ENCODE data around the gene ZNF563. TPM values are rescaled to one million over a fixed set of nuclear protein-coding genes. Genes with fewer than 3 reads are reported as not detected.

The ZNF563 gene
- total and polyA plus RNA-seq, 2 donors (not counting 1 experiment from before 2014, with no cell fraction given), result 1.5 to 7.3 TPM

DNA sequence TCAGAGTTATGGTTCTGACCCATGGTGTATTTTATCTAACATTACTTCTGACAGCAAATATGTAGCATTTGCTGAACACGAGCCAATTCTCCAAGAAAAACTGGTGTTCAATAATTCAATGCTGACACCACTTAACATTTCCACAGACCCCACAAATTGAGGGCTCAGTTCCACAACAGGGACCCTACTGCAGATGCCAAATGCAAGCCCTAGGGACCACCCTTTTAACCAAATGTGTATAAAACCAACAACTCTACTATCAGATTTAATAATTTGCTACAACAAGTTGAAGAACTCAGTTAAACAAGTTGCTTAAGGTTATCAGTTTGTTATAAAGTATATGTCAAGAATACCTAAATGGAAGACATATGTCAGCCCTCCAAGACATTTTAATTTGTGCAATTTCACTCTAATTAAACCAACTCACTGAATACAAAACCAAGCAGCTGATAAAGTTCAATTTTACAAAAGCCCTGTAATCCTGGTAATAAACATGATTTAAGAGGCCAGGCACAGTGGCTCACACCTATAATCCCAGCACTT lies 45.4 kb downstream of the ZNF563 start:
- POLR2A ChIA-PET, result no interaction called here
- Mint-ChIP-seq H3K9me3 (ENCODE audit: insufficient read depth) (no peaks in the 10 kb centered on the region), H3K27ac (no peak overlapping the region), H3K4me1 (peaks cover 27% of the 10 kb centered on the region), H3K27me3 (no peaks in the 10 kb centered on the region), H3K4me3 (no peak overlapping the region)
- no peak overlapping the region for H3K4me3 ChIP-seq (ENCODE audit: control extremely low read depth in 1 of 5, extremely low read depth in 1 of 5, insufficient read depth in 1 of 5, low read depth in 2 of 5, low read length in 4 of 5)
- 100% methylated on average over 1 of the region's 1 CpG for WGBS (ENCODE audit: insufficient coverage)
- H3K4me2 ChIP-seq (replicated peaks; ENCODE audit: low read depth, low read length, poor library complexity, severe bottlenecking), result no peak overlapping the region
- no peak overlapping the region for H2AFZ ChIP-seq (ENCODE audit: insufficient read depth, low read depth, low read length, poor library complexity, severe bottlenecking)
- CTCF ChIA-PET, result no interaction called here
- H3K4me1 ChIP-seq (ENCODE audit: control insufficient read depth in 2 of 2, insufficient read depth in 2 of 2, low read length in 2 of 2), result peaks cover under 1 to 5% of the 10 kb centered on the region in 2 donors
- TF ChIP-seq EZH2 (IDR thresholded peaks at IDR 0.05; ENCODE audit: borderline replicate concordance, insufficient read depth, low read depth, low read length, poor library complexity, severe bottlenecking), result no peak
- TF ChIP-seq, protein P1, sequence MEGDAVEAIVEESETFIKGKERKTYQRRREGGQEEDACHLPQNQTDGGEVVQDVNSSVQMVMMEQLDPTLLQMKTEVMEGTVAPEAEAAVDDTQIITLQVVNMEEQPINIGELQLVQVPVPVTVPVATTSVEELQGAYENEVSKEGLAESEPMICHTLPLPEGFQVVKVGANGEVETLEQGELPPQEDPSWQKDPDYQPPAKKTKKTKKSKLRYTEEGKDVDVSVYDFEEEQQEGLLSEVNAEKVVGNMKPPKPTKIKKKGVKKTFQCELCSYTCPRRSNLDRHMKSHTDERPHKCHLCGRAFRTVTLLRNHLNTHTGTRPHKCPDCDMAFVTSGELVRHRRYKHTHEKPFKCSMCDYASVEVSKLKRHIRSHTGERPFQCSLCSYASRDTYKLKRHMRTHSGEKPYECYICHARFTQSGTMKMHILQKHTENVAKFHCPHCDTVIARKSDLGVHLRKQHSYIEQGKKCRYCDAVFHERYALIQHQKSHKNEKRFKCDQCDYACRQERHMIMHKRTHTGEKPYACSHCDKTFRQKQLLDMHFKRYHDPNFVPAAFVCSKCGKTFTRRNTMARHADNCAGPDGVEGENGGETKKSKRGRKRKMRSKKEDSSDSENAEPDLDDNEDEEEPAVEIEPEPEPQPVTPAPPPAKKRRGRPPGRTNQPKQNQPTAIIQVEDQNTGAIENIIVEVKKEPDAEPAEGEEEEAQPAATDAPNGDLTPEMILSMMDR (IDR thresholded peaks at IDR 0.05), result no peak
- peaks cover 0 to 1% (median 0%) of the 10 kb centered on the region in 3 donors for H3K9me3 ChIP-seq (ENCODE audit: control extremely low read depth in 1 of 3, control insufficient read depth in 2 of 3, insufficient read depth in 1 of 3, low read length in 2 of 3)
- ATAC-seq (ENCODE audit: low read depth), result no peak
- peaks cover 95% of the 10 kb centered on the region for H3K79me2 ChIP-seq (ENCODE audit: control insufficient read depth, insufficient read depth, low read length)
- H3K36me3 ChIP-seq (replicated peaks in 1 of 2; ENCODE audit: control extremely low read depth in 1 of 2, control insufficient read depth in 1 of 2, extremely low read depth in 1 of 2, insufficient read depth in 2 of 2, low read length in 1 of 2), result peaks cover 0 to 4% of the 10 kb centered on the region in 2 experiments
- H3K9ac ChIP-seq (ENCODE audit: low read length), result no peak overlapping the region
- no peak overlapping the region for H3K27ac ChIP-seq (ENCODE audit: low read length in 2 of 2)
- no peak for DNase-seq
- intact Hi-C loops (cut with micrococcal nuclease), result no loop called here
- H4K20me1 ChIP-seq (ENCODE audit: control insufficient read depth, insufficient read depth, low read length, poor library complexity, severe bottlenecking), result peaks cover 36% of the 10 kb centered on the region
- H3K27me3 ChIP-seq (replicated peaks in 1 of 4; ENCODE audit: control extremely low read depth in 1 of 4, control insufficient read depth in 3 of 4, insufficient read depth in 4 of 4, low read length in 3 of 4), result no peaks in the 10 kb centered on the region

DNA sequence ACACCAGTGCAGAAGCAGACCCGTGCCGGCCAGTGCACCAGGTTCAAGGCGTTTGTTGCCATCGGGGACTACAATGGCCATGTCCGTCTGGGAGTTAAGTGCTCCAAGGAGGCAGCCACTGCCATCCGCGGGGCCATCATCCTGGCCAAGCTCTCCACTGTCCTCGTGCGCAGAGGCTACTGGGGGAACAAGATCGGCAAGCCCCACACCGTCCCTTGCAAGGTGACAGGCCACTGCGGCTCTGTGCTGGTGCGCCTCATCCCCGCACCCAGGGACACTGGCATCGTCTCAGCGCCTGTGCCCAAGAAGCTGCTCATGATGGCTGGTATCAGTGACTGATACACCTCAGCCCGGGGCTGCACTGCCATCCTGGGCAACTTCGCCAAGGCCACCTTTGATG lies 48.8 kb downstream of the ZNF563 start:
- Histone ChIP-seq H2AFZ (ENCODE audit: insufficient read depth, low read depth, low read length, poor library complexity, severe bottlenecking) (no peak overlapping the region), H3K4me2 (replicated peaks; ENCODE audit: low read depth, low read length, poor library complexity, severe bottlenecking) (no peak overlapping the region), H3K9ac (ENCODE audit: low read length) (no peak overlapping the region), H4K20me1 (ENCODE audit: control insufficient read depth, insufficient read depth, low read length, poor library complexity, severe bottlenecking) (peaks cover 42% of the 10 kb centered on the region), H3K79me2 (ENCODE audit: control insufficient read depth, insufficient read depth, low read length) (peaks cover 90% of the 10 kb centered on the region), H3K4me1 (ENCODE audit: control insufficient read depth in 2 of 2, insufficient read depth in 2 of 2, low read length in 2 of 2) (peaks cover 0 to 3% of the 10 kb centered on the region in 2 donors), H3K27me3 (replicated peaks in 1 of 4; ENCODE audit: control extremely low read depth in 1 of 4, control insufficient read depth in 3 of 4, insufficient read depth in 4 of 4, low read length in 3 of 4) (no peaks in the 10 kb centered on the region), H3K4me3 (ENCODE audit: control extremely low read depth in 1 of 5, extremely low read depth in 1 of 5, insufficient read depth in 1 of 5, low read depth in 2 of 5, low read length in 4 of 5) (no peak overlapping the region), H3K9me3 (ENCODE audit: control extremely low read depth in 1 of 3, control insufficient read depth in 2 of 3, insufficient read depth in 1 of 3, low read length in 2 of 3) (peaks cover 0 to 6% (median 2%) of the 10 kb centered on the region in 3 donors), H3K36me3 (replicated peaks in 1 of 2; ENCODE audit: control extremely low read depth in 1 of 2, control insufficient read depth in 1 of 2, extremely low read depth in 1 of 2, insufficient read depth in 2 of 2, low read length in 1 of 2) (peaks cover 0 to 4% of the 10 kb centered on the region in 2 experiments), H3K27ac (ENCODE audit: low read length in 2 of 2) (no peak overlapping the region)
- TF ChIP-seq EZH2 (IDR thresholded peaks at IDR 0.05; ENCODE audit: borderline replicate concordance, insufficient read depth, low read depth, low read length, poor library complexity, severe bottlenecking), result no peak
- TF ChIP-seq, protein P1 (IDR thresholded peaks at IDR 0.05), result no peak
- Mint-ChIP-seq H3K27ac (no peak overlapping the region), H3K9me3 (ENCODE audit: insufficient read depth) (peaks cover 3% of the 10 kb centered on the region), H3K27me3 (no peaks in the 10 kb centered on the region), H3K4me1 (peaks cover 25% of the 10 kb centered on the region), H3K4me3 (no peak overlapping the region)
- POLR2A ChIA-PET, result no interaction called here
- CTCF ChIA-PET, result no interaction called here
- over 99% methylated on average over 18 of the region's 18 CpGs for WGBS (ENCODE audit: insufficient coverage)
- DNase-seq (no peak), ATAC-seq (ENCODE audit: low read depth) (no peak)
- intact Hi-C loops (cut with micrococcal nuclease), result no loop called here

All from B cell (primary cell).